SK-N-SH (cell line): ENCODE results near the gene ROBO3. TPM values are rescaled to one million over a fixed set of nuclear protein-coding genes. Genes with fewer than 3 reads are reported as not detected.
A peak's percentile ranks its signal among the peaks of the same experiment; 100 is the strongest.

Experiments
- CTCF ChIA-PET: fragments of 300-600, 350-600 bp; formaldehyde crosslinking; extraction: SDS; loops from one replicate; lab custom pipeline; 2021; lab: Yijun Ruan, JAX
- POLR2A ChIA-PET: fragments of 350-600 bp; sonication (Branson Sonifier 250); formaldehyde crosslinking; extraction: SDS; loops from one replicate; lab custom pipeline; 2020; ENCODE audit warnings: antibody characterized with exemption, inconsistent platforms; lab: Yijun Ruan, JAX
- DNase-seq: peaks from one replicate; pipeline ENCODE4 v3.0.0; 2012
- H2AFZ ChIP-seq: fragments of 200-600 bp; sonication (generic); 2 replicates; pipeline ENCODE4 v1.8.1; 2016; ENCODE audit warnings: antibody characterized with exemption, mild to moderate bottlenecking, low read depth
- H3F3A ChIP-seq: fragments of 200-600 bp; sonication (generic); replicated peaks from 2 replicates; pipeline ENCODE3; 2016; ENCODE audit warnings: antibody characterized with exemption, mild to moderate bottlenecking; ENCODE audit not compliant: insufficient read depth
- H3K27ac ChIP-seq, 2 experiments: fragments of 200-500 bp in 1 of 2; fragments of 200-600 bp in 1 of 2; sonication (Bioruptor generic) in 1 of 2; sonication (generic), shearing (Covaris generic) in 1 of 2; 2 replicates each; pipeline versions ENCODE4 v1.5.1 to v1.6.1; 2014 to 2016; ENCODE audit warnings: low read depth in 2 of 2, inconsistent platforms in 1 of 2, low read length in 1 of 2, mild to moderate bottlenecking in 1 of 2, mixed read lengths in 1 of 2
- H3K27me3 ChIP-seq: fragments of 200-600 bp; sonication (generic), shearing (Covaris generic); 2 replicates; pipeline ENCODE4 v1.6.1; 2016; ENCODE audit warnings: mixed run types; ENCODE audit not compliant: insufficient read depth
- H3K36me3 ChIP-seq, 2 experiments: fragments of 200-500 bp in 1 of 2; fragments of 200-600 bp in 1 of 2; sonication (Bioruptor generic) in 1 of 2; sonication (generic) in 1 of 2; replicated peaks in 1 of 2; 2 replicates each; pipeline versions ENCODE3 to v1.5.1; 2014 to 2016; ENCODE audit warnings: low read length in 1 of 2, mild to moderate bottlenecking in 1 of 2; ENCODE audit not compliant: insufficient read depth in 2 of 2, control insufficient read depth in 1 of 2
- H3K4me1 ChIP-seq, 2 experiments: fragments of 200-500 bp in 1 of 2; fragments of 200-600 bp in 1 of 2; sonication (Bioruptor generic) in 1 of 2; sonication (generic), shearing (Covaris generic) in 1 of 2; 2 replicates each; pipeline versions ENCODE4 v1.5.1 to v1.6.1; 2014 to 2016; ENCODE audit warnings: low read depth in 1 of 2, low read length in 1 of 2, mixed run types in 1 of 2; ENCODE audit not compliant: insufficient read depth in 2 of 2, control insufficient read depth in 1 of 2
- H3K4me2 ChIP-seq: fragments of 200-600 bp; sonication (generic), shearing (Covaris generic); 2 replicates; pipeline ENCODE4 v1.6.1; 2017; ENCODE audit warnings: mixed run types
- H3K4me3 ChIP-seq, 2 experiments: fragments of 200-500 bp in 1 of 2; fragments of 200-600 bp in 1 of 2; sonication (Bioruptor generic) in 1 of 2; sonication (generic), shearing (Covaris generic) in 1 of 2; 2 replicates each; pipeline versions ENCODE4 v1.5.1 to v1.8.1; 2014 to 2016; ENCODE audit warnings: low read depth in 2 of 2, inconsistent platforms in 1 of 2, low read length in 1 of 2, mild to moderate bottlenecking in 1 of 2, mixed read lengths in 1 of 2, moderate library complexity in 1 of 2
- H3K79me2 ChIP-seq: fragments of 200-600 bp; sonication (generic); 2 replicates; pipeline ENCODE4 v1.8.1; 2017; ENCODE audit warnings: mild to moderate bottlenecking; ENCODE audit not compliant: insufficient read depth
- H3K9ac ChIP-seq: fragments of 200-600 bp; sonication (generic); 2 replicates; pipeline ENCODE4 v1.6.1; 2017; ENCODE audit warnings: mixed run types
- H3K9me2 ChIP-seq: fragments of 200-600 bp; sonication (generic); 2 replicates; pipeline ENCODE4 v1.6.1; 2017; ENCODE audit warnings: mixed run types
- H3K9me3 ChIP-seq: fragments of 200-600 bp; sonication (generic); 2 replicates; pipeline ENCODE4 v1.6.1; 2017; ENCODE audit warnings: mixed run types, mild to moderate bottlenecking, moderate library complexity
- H4K20me1 ChIP-seq: fragments of 200-600 bp; sonication (generic); 2 replicates; pipeline ENCODE4 v1.6.1; 2017; ENCODE audit warnings: mild to moderate bottlenecking, mixed run types; ENCODE audit not compliant: insufficient read depth
- CHD2 ChIP-seq: fragments of 150-350 bp; IDR thresholded peaks from 2 replicates; pipeline ENCODE4 v1.6.1; 2018; ENCODE audit warnings: low read length; ENCODE audit not compliant: partially characterized antibody
- CTCF ChIP-seq: fragments of 200-600 bp; sonication (generic); IDR thresholded peaks from 2 replicates; pipeline ENCODE4 v1.6.1; 2017; ENCODE audit warnings: antibody characterized with exemption, mild to moderate bottlenecking, moderate library complexity
- FOXM1 ChIP-seq: IDR thresholded peaks from 2 replicates; pipeline ENCODE4 v1.4.0; 2012; ENCODE audit warnings: low read depth, mild to moderate bottlenecking
- GATA2 ChIP-seq: sonication (generic); formaldehyde crosslinking; IDR thresholded peaks from 2 replicates; pipeline ENCODE4 v1.5.0; 2020; ENCODE audit warnings: mild to moderate bottlenecking, missing genetic modification reagents
- IRF3 ChIP-seq: fragments of 150-350 bp; IDR thresholded peaks from 2 replicates; pipeline ENCODE4 v1.6.1; 2016; ENCODE audit warnings: mild to moderate bottlenecking, low read depth, low read length
- MXI1 ChIP-seq: IDR thresholded peaks from 2 replicates; pipeline ENCODE4 v1.6.1; 2012; ENCODE audit warnings: mild to moderate bottlenecking, low read depth, low read length, improper control_type of control experiment
- POLR2AphosphoS5 ChIP-seq: IDR thresholded peaks from 2 replicates; pipeline ENCODE4 v1.6.1; 2012; ENCODE audit warnings: low read depth, low read length
- RFX5 ChIP-seq: IDR thresholded peaks from 2 replicates; pipeline ENCODE4 v1.6.1; 2012; ENCODE audit warnings: mild to moderate bottlenecking, improper control_type of control experiment, low read length
- RXRA ChIP-seq: IDR thresholded peaks from 2 replicates; pipeline ENCODE4 v1.4.0; 2012; ENCODE audit warnings: low read depth, mild to moderate bottlenecking, borderline replicate concordance
- SIN3A ChIP-seq: IDR thresholded peaks from 2 replicates; pipeline ENCODE4 v1.6.1; 2012; ENCODE audit warnings: low read depth, mild to moderate bottlenecking, low read length, moderate library complexity, borderline replicate concordance
- USF2 ChIP-seq: fragments of 150-350 bp; IDR thresholded peaks from 2 replicates; pipeline ENCODE4 v1.6.1; 2017; ENCODE audit warnings: antibody characterized with exemption, low read length, low read depth, borderline replicate concordance
- WGBS: methylation state at CpG from one replicate; pipeline ENCODE4 v1.1.6; 2017; ENCODE audit warnings: low lambda C conversion rate; 5-methylcytosine and 5-hydroxymethylcytosine counted together
- polyA plus RNA-seq, 3 experiments: library from polyadenylated mRNA; depleted of rRNA; stranded (reverse); fragments of >200 nt; gene quantifications; 2 replicates each; pipeline ENCODE4 v1.2.3, GENCODE V29; 2012
- TF ChIP-seq, protein P1 (sequence below): IDR thresholded peaks from 2 replicates; pipeline ENCODE4 v1.4.0; 2012; ENCODE audit warnings: low read depth, borderline replicate concordance
- TF ChIP-seq, protein P2 (sequence below): IDR thresholded peaks from 2 replicates; pipeline ENCODE4 v1.4.0; 2012; ENCODE audit warnings: low read depth
- TF ChIP-seq, protein P3 (sequence below): IDR thresholded peaks from 2 replicates; pipeline ENCODE4 v1.4.0; 2012; ENCODE audit warnings: low read depth, borderline replicate concordance

ROBO3 gene
- polyA plus RNA-seq, 1 of the 3 experiments (the other 2 are of a cell fraction), result 59.8 TPM

GRCh38 chr11:124878759-124879492, 13.7 kb downstream of the ROBO3 start:
- Histone ChIP-seq H3K4me1 (peaks cover 0 to 17% of the 10 kb centered on the region in 2 experiments; a peak in 1 of 4 replicates), H3K9ac (no peak overlapping the region), H3K36me3 (no peaks in the 10 kb centered on the region), H3K4me3 (no peak overlapping the region), H3K27me3 (no peaks in the 10 kb centered on the region), H3K79me2 (no peaks in the 10 kb centered on the region; the same call in 1 of the 2 replicates), H3F3A (no peaks in the 10 kb centered on the region), H3K27ac (no peak overlapping the region), H3K4me2 (no peak overlapping the region), H2AFZ (no peak overlapping the region), H4K20me1 (no peaks in the 10 kb centered on the region), H3K9me3 (no peaks in the 10 kb centered on the region), H3K9me2 (no peaks in the 10 kb centered on the region)
- POLR2A ChIA-PET, result interaction anchor here (1.0 kb wide), 1 partner anchor 75 kb away, joined by 3 read pairs; the partner anchor contains the start of gene CCDC15
- CTCF ChIA-PET, result interaction anchor here (5.0 kb wide), 1 partner anchor 13 kb away, joined by 55 read pairs; the partner anchor contains the start of gene ROBO3
- DNase-seq, result peak; percentile 3
- 92% methylated on average over 11 of the region's 11 CpGs for WGBS
- no peak for TF ChIP-seq GATA2 (CRISPR knock-in tag)
- TF ChIP-seq MXI1, result no peak
- no peak for TF ChIP-seq USF2
- no peak for TF ChIP-seq RXRA
- TF ChIP-seq CHD2, result no peak
- TF ChIP-seq, protein P1, sequence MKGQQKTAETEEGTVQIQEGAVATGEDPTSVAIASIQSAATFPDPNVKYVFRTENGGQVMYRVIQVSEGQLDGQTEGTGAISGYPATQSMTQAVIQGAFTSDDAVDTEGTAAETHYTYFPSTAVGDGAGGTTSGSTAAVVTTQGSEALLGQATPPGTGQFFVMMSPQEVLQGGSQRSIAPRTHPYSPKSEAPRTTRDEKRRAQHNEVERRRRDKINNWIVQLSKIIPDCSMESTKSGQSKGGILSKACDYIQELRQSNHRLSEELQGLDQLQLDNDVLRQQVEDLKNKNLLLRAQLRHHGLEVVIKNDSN, result no peak
- TF ChIP-seq, protein P2, sequence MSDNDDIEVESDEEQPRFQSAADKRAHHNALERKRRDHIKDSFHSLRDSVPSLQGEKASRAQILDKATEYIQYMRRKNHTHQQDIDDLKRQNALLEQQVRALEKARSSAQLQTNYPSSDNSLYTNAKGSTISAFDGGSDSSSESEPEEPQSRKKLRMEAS, result no peak
- no peak for TF ChIP-seq IRF3
- no peak for TF ChIP-seq POLR2AphosphoS5

- 98% methylated on average over 10 of the region's 16 CpGs for WGBS
- no peaks in the 10 kb centered on the region for H3F3A ChIP-seq
- CTCF ChIA-PET, result interaction anchor here (0.6 to 5.0 kb wide), 2 partner anchors 13 to 299 kb away, joined by 3 to 55 read pairs; partner anchors contain the start of gene ROBO3
Observed at GRCh38 chr11:124879493-124880289, 14.5 kb downstream of the ROBO3 start.

More at GRCh38 chr11:124879493-124880289, 14.5 kb downstream of the ROBO3 start:
- DNase-seq, result no peak
- Histone ChIP-seq H3K9ac (no peak overlapping the region), H3K9me3 (no peaks in the 10 kb centered on the region), H4K20me1 (no peaks in the 10 kb centered on the region), H3K4me1 (peaks cover 0 to 18% of the 10 kb centered on the region in 2 experiments; a peak in 1 of 4 replicates), H2AFZ (no peak overlapping the region), H3K4me3 (no peak overlapping the region), H3K4me2 (no peak overlapping the region), H3K9me2 (no peaks in the 10 kb centered on the region), H3K27ac (no peak overlapping the region), H3K79me2 (no peaks in the 10 kb centered on the region; the same call in 1 of the 2 replicates), H3K36me3 (no peaks in the 10 kb centered on the region), H3K27me3 (no peaks in the 10 kb centered on the region)
- TF ChIP-seq RFX5 (no peak), CTCF (no peak), FOXM1 (no peak), SIN3A (no peak)
- TF ChIP-seq, protein P1, result no peak
- TF ChIP-seq, protein P3, sequence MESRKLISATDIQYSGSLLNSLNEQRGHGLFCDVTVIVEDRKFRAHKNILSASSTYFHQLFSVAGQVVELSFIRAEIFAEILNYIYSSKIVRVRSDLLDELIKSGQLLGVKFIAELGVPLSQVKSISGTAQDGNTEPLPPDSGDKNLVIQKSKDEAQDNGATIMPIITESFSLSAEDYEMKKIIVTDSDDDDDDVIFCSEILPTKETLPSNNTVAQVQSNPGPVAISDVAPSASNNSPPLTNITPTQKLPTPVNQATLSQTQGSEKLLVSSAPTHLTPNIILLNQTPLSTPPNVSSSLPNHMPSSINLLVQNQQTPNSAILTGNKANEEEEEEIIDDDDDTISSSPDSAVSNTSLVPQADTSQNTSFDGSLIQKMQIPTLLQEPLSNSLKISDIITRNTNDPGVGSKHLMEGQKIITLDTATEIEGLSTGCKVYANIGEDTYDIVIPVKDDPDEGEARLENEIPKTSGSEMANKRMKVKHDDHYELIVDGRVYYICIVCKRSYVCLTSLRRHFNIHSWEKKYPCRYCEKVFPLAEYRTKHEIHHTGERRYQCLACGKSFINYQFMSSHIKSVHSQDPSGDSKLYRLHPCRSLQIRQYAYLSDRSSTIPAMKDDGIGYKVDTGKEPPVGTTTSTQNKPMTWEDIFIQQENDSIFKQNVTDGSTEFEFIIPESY, result no peak
- POLR2A ChIA-PET, result interaction anchor here (1.0 kb wide), 1 partner anchor 74 kb away, joined by 3 read pairs; the partner anchor contains the start of gene CCDC15
